ENCODE measurements around the gene SCART1.

DNA sequence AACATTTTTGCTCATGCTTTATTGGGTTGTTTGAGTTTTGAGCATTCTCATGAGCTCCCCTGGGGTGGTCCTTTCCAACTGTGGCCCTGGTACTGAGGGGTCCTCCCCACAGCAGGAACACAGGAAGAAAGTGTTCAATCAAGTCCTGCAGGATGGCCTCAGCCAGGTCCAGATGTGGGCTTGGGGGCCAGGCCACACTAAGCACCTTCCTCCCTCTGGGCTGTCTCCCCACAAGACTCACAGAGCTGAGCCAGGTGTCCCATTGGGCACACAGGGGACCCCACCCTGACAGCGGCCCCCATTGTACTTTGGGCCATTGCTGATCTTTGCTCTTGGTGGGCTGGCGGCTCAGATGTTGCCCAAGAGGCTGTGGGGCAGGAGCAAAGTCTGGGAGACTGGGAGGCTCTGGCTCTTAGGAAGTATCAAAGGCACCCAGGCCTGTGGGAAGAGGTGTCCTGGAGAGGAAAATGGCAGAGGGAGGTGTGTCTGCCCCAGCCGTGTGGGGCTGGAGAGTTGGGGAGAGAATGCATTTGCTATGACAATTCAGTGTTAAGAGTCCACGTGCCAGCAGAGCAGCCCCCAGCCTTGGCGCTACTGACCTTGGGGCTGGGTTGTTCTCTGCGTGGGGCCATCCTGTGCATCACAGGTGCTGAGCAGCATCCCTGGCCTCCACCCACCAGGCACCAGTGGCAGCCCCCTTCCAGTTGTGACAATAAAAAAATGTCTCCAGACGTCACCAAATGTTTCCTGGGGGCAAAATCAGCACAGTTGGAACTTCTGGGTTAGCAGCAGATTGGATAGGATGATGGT lies 17.8 kb downstream of the SCART1 start:
- TF ChIP-seq, protein P1, sequence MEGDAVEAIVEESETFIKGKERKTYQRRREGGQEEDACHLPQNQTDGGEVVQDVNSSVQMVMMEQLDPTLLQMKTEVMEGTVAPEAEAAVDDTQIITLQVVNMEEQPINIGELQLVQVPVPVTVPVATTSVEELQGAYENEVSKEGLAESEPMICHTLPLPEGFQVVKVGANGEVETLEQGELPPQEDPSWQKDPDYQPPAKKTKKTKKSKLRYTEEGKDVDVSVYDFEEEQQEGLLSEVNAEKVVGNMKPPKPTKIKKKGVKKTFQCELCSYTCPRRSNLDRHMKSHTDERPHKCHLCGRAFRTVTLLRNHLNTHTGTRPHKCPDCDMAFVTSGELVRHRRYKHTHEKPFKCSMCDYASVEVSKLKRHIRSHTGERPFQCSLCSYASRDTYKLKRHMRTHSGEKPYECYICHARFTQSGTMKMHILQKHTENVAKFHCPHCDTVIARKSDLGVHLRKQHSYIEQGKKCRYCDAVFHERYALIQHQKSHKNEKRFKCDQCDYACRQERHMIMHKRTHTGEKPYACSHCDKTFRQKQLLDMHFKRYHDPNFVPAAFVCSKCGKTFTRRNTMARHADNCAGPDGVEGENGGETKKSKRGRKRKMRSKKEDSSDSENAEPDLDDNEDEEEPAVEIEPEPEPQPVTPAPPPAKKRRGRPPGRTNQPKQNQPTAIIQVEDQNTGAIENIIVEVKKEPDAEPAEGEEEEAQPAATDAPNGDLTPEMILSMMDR (conservative IDR thresholded peaks at IDR 0.05 in 1 of 2, IDR thresholded peaks at IDR 0.05 in 1 of 2; ENCODE audit: extremely low read depth in 1 of 2, insufficient read depth in 1 of 2, low read depth in 1 of 2, low read length in 2 of 2): no peak
- TF ChIP-seq EZH2 (IDR thresholded peaks at IDR 0.05; ENCODE audit: borderline replicate concordance, low read length): no peak
